HCT116 (cell line): ENCODE results near the gene FHOD1. TPM values are rescaled to one million over a fixed set of nuclear protein-coding genes. Genes with fewer than 3 reads are reported as not detected.

Experiments used
- ATAC-seq: fragments of 200-7000 bp; cut with Tn5 transposase; 2 replicates; pipeline ENCODE4 v1.9.1; 2020; ENCODE audit warnings: mild to moderate bottlenecking, moderate library complexity
- BruUV-seq: library from RNA; stranded (reverse); fragments of 400-500 nt; replicated peaks from 2 replicates; lab custom pipeline; 2021; lab: Mats Ljungman, UMichigan
- CTCF ChIA-PET: fragments of 300-600 bp; sonication (Branson Sonifier 250); formaldehyde crosslinking; loops from one replicate; lab custom pipeline; 2021; ENCODE audit warnings: antibody characterized with exemption; lab: Charles Lee
- POLR2A ChIA-PET: fragments of 300-600, 350-600 bp; sonication (Branson Sonifier 250); formaldehyde crosslinking; loops from one replicate; lab custom pipeline; 2021; ENCODE audit warnings: antibody characterized with exemption; lab: Charles Lee
- RAD21 ChIA-PET, 2 experiments: fragments of 300-600 bp; sonication (Branson Sonifier 250); formaldehyde crosslinking; loops; one replicate each; lab custom pipeline; 2023; ENCODE audit warnings: low total read pairs in 2 of 2; ENCODE audit not compliant: uncharacterized antibody in 2 of 2, unreplicated experiment in 2 of 2, low non-redundant PET in 1 of 2; lab: Charles Lee
- DNase-seq: peaks from one replicate; pipeline ENCODE4 v3.0.0-alpha.2; 2010; ENCODE audit warnings: low read depth, low spot score
- H2AFZ ChIP-seq: fragments of 200-600 bp; shearing (Covaris generic), sonication (generic); 2 replicates; pipeline ENCODE4 v1.6.1; 2017; ENCODE audit warnings: low read depth, mixed run types, mixed read lengths, antibody characterized with exemption, low read length; ENCODE audit not compliant: poor library complexity, severe bottlenecking
- H3K27ac ChIP-seq: 2 replicates; pipeline ENCODE4 v1.5.1; 2012; ENCODE audit warnings: low read depth, low read length
- H3K27me3 ChIP-seq: fragments of 200-600 bp; sonication (generic); 2 replicates; pipeline ENCODE4 v1.6.1; 2016; ENCODE audit warnings: mixed run types, low read length, mixed read lengths; ENCODE audit not compliant: insufficient read depth
- H3K36me3 ChIP-seq, 2 experiments: fragments of 200-500 bp in 1 of 2; fragments of 200-600 bp in 1 of 2; sonication (Bioruptor generic) in 1 of 2; sonication (generic) in 1 of 2; 2 replicates each; pipeline versions ENCODE4 v1.5.1 to v1.6.1; 2014 to 2016; ENCODE audit warnings: low read length in 2 of 2, inconsistent platforms in 1 of 2, mixed read lengths in 1 of 2, mixed run types in 1 of 2; ENCODE audit not compliant: insufficient read depth in 2 of 2, control insufficient read depth in 1 of 2
- H3K4me1 ChIP-seq, 2 experiments: fragments of 200-600 bp in 1 of 2; sonication (generic) in 1 of 2; 2 replicates each; pipeline versions ENCODE4 v1.5.1 to v1.6.1; 2012 to 2017; ENCODE audit warnings: low read length in 2 of 2, inconsistent platforms in 1 of 2, mild to moderate bottlenecking in 1 of 2, mixed read lengths in 1 of 2, mixed run types in 1 of 2, moderate library complexity in 1 of 2; ENCODE audit not compliant: insufficient read depth in 2 of 2, control insufficient read depth in 1 of 2
- H3K4me2 ChIP-seq: fragments of 200-600 bp; sonication (generic); 2 replicates; pipeline ENCODE4 v1.6.1; 2017; ENCODE audit warnings: mixed run types, low read length, mixed read lengths
- H3K4me3 ChIP-seq, 2 experiments: fragments of 200-600 bp in 1 of 2; sonication (generic) in 1 of 2; replicated peaks in 1 of 2; 2 replicates each; pipeline ENCODE4 v1.5.1; 2011 to 2016; ENCODE audit warnings: low read length in 2 of 2, control low read depth in 1 of 2, low read depth in 1 of 2, mild to moderate bottlenecking in 1 of 2, mixed read lengths in 1 of 2, mixed run types in 1 of 2
- H3K79me2 ChIP-seq: fragments of 200-600 bp; sonication (generic); 2 replicates; pipeline ENCODE4 v1.6.1; 2017; ENCODE audit warnings: mild to moderate bottlenecking, mixed run types, low read length, moderate library complexity, mixed read lengths; ENCODE audit not compliant: insufficient read depth
- H3K9ac ChIP-seq: fragments of 200-600 bp; sonication (generic); 2 replicates; pipeline ENCODE4 v1.6.1; 2016; ENCODE audit warnings: low read length, mixed read lengths
- H3K9me2 ChIP-seq: fragments of 200-600 bp; sonication (generic), shearing (Covaris generic); 2 replicates; pipeline ENCODE4 v1.6.1; 2017; ENCODE audit warnings: mixed run types, mild to moderate bottlenecking, moderate library complexity; ENCODE audit not compliant: insufficient read depth
- H3K9me3 ChIP-seq, 2 experiments: fragments of 200-500 bp in 1 of 2; fragments of 200-600 bp in 1 of 2; sonication (Bioruptor generic) in 1 of 2; sonication (generic) in 1 of 2; 2 replicates each; pipeline ENCODE4 v1.6.1; 2014 to 2017; ENCODE audit warnings: low read length in 2 of 2, mixed read lengths in 2 of 2, inconsistent platforms in 1 of 2, low read depth in 1 of 2, mild to moderate bottlenecking in 1 of 2, mixed run types in 1 of 2, moderate library complexity in 1 of 2; ENCODE audit not compliant: control insufficient read depth in 1 of 2, insufficient read depth in 1 of 2
- H4K20me1 ChIP-seq: fragments of 200-600 bp; sonication (generic), shearing (Covaris generic); 2 replicates; pipeline ENCODE4 v1.6.1; 2017; ENCODE audit warnings: mixed run types, mild to moderate bottlenecking, moderate library complexity; ENCODE audit not compliant: insufficient read depth
- CEBPB ChIP-seq: IDR thresholded peaks from 2 replicates; pipeline ENCODE4 v1.6.1; 2012; ENCODE audit warnings: low read depth
- CTCF ChIP-seq, 3 experiments: fragments of 200-600 bp in 1 of 3; sonication (generic) in 1 of 3; IDR thresholded peaks in 2 of 3; conservative IDR thresholded peaks in 1 of 3; 2 replicates each; pipeline ENCODE4 v1.5.1; 2012 to 2017; ENCODE audit warnings: low read depth in 2 of 3, low read length in 2 of 3, antibody characterized with exemption in 1 of 3, borderline replicate concordance in 1 of 3, control low read depth in 1 of 3, mild to moderate bottlenecking in 1 of 3, mixed read lengths in 1 of 3, mixed run types in 1 of 3, moderate library complexity in 1 of 3; ENCODE audit not compliant: insufficient read depth in 1 of 3
- EGR1 ChIP-seq: IDR thresholded peaks from 2 replicates; pipeline ENCODE4 v1.6.1; 2012; ENCODE audit warnings: low read depth
- ELF1 ChIP-seq: IDR thresholded peaks from 2 replicates; pipeline ENCODE4 v1.6.1; 2012; ENCODE audit warnings: low read depth, borderline replicate concordance
- EZH2 ChIP-seq: fragments of 200-600 bp; sonication (generic); IDR thresholded peaks from 2 replicates; pipeline ENCODE4 v1.6.1; 2017; ENCODE audit warnings: antibody characterized with exemption, mixed run types
- FOSL1 ChIP-seq: IDR thresholded peaks from 2 replicates; pipeline ENCODE4 v1.6.1; 2012; ENCODE audit warnings: low read depth
- JUND ChIP-seq: IDR thresholded peaks from 2 replicates; pipeline ENCODE4 v1.6.1; 2012
- RAD21 ChIP-seq: IDR thresholded peaks from 2 replicates; pipeline ENCODE4 v1.6.1; 2012; ENCODE audit warnings: low read depth, mild to moderate bottlenecking
- REST ChIP-seq: IDR thresholded peaks from 2 replicates; pipeline ENCODE4 v1.6.1; 2012; ENCODE audit warnings: low read depth
- intact Hi-C: fragments of 100-400 bp; cut with micrococcal nuclease; formaldehyde crosslinking; loops from 2 replicates; pipeline ENCODE4 v1.10.0; 2022
- total RNA-seq: library from RNA; stranded (reverse); gene quantifications from one replicate; pipeline ENCODE4 v1.2.1, GENCODE V29; 2021; ENCODE audit not compliant: unreplicated experiment
- TF ChIP-seq, protein P1 (sequence below): IDR thresholded peaks from 2 replicates; pipeline ENCODE4 v1.6.1; 2012
- TF ChIP-seq, protein P2 (sequence below): IDR thresholded peaks from 2 replicates; pipeline ENCODE4 v1.6.1; 2012

The FHOD1 gene
- total RNA-seq, 1 experiment from 2014 or later, result 69.2 TPM

- TF ChIP-seq, protein P1, sequence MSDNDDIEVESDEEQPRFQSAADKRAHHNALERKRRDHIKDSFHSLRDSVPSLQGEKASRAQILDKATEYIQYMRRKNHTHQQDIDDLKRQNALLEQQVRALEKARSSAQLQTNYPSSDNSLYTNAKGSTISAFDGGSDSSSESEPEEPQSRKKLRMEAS, result no peak
- no peak for TF ChIP-seq CTCF (IDR thresholded peaks at IDR 0.05 in 2 of 3, conservative IDR thresholded peaks at IDR 0.05 in 1 of 3; ENCODE audit: borderline replicate concordance in 1 of 3, insufficient read depth in 1 of 3, low read depth in 2 of 3, low read length in 2 of 3)
- TF ChIP-seq, all 23 proteins: peak for 0
- intact Hi-C loops, result loop anchor here (1.0 to 5.0 kb wide), 3 partner anchors 79 to 188 kb away; no protein-coding TSS in a partner anchor
- POLR2A ChIA-PET, result interaction anchor here (1.2 kb wide), 1 partner anchor 80 kb away, joined by 3 read pairs; no protein-coding TSS in a partner anchor
Measured at GRCh38 chr16:67259705-67260104, 12.4 kb upstream of the FHOD1 start.

DNA sequence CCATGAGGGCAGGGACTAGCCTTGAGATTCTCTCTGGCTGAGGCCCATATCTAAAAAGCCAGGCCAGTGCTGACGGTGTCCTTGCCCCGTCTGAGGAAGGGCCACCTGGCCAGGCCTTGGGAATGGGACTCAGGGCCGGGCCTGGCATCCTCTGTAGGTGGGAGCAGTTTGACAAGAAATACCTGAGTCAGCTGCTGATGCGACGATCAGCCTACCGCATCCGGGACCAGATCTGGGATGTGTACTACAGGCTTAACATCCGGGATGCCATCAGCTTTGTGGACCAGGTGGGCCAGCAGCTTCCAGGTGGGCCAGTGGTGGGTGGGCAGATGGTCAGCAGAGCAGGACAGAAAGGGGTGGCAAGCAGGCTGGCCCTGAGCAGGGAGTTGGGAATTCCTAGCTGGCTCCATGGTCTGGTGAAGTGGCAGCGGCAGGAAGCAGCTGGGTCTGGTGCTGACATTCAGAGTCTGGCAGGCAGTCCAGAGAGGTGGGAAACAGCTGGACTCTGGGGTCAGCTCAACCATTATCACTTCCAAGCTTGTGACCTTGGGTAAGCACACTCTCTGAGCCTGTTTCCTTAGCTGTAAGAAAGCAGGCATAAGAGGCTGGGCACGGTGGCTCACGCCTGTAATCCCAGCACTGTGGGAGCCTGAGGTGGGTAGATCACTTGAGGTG, 11.0 kb upstream of the FHOD1 start:
- H3K9ac ChIP-seq, result no peak overlapping the region
- H3K9me3 ChIP-seq, result no peaks in the 10 kb centered on the region
- BruUV-seq, result no TSS peak
- ChIA-PET CTCF (no interaction called here), POLR2A (no interaction called here), RAD21 (no interaction called here)
- no peaks in the 10 kb centered on the region for H3K27me3 ChIP-seq
- no peaks in the 10 kb centered on the region; a peak in 1 of 4 replicates for H3K36me3 ChIP-seq
- H3K4me2 ChIP-seq, result no peak overlapping the region
- no peak for DNase-seq
- H3K4me3 ChIP-seq, result no peak overlapping the region
- ATAC-seq, result no peak
- H3K27ac ChIP-seq, result no peak overlapping the region
- H3K79me2 ChIP-seq, result no peaks in the 10 kb centered on the region
- no peak overlapping the region for H2AFZ ChIP-seq
- no peaks in the 10 kb centered on the region for H4K20me1 ChIP-seq
- intact Hi-C loops, result no loop called here
- no peaks in the 10 kb centered on the region for H3K4me1 ChIP-seq
- no peaks in the 10 kb centered on the region for H3K9me2 ChIP-seq
- no peak for TF ChIP-seq JUND
- TF ChIP-seq, protein P2, sequence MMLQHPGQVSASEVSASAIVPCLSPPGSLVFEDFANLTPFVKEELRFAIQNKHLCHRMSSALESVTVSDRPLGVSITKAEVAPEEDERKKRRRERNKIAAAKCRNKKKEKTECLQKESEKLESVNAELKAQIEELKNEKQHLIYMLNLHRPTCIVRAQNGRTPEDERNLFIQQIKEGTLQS, result no peak
- TF ChIP-seq CEBPB, result no peak
- no peak for TF ChIP-seq REST
- TF ChIP-seq FOSL1, result no peak
- no peak for TF ChIP-seq RAD21
- TF ChIP-seq EZH2, result no peak
- TF ChIP-seq EGR1, result no peak
- no peak for TF ChIP-seq ELF1

More at GRCh38 chr16:67259705-67260104, 12.4 kb upstream of the FHOD1 start:
- no TSS peak for BruUV-seq
- ChIA-PET RAD21 (interaction anchor here in 1 of 2 experiments (1.4 kb wide), 1 partner anchor 140 kb away, joined by 5 read pairs; no protein-coding TSS in a partner anchor), CTCF (interaction anchor here (1.5 to 2.0 kb wide), 7 partner anchors 11 to 188 kb away, joined by 5 to 22 read pairs (median 15); partner anchors contain the start of genes FHOD1, PLEKHG4 and SLC9A5)
- H2AFZ ChIP-seq, result no peak overlapping the region
- H3K9me3 ChIP-seq, result no peaks in the 10 kb centered on the region
- H4K20me1 ChIP-seq, result no peaks in the 10 kb centered on the region
- no peaks in the 10 kb centered on the region for H3K27me3 ChIP-seq
- H3K79me2 ChIP-seq, result no peaks in the 10 kb centered on the region
- no peak overlapping the region for H3K9ac ChIP-seq
- no peak overlapping the region for H3K4me2 ChIP-seq
- H3K4me3 ChIP-seq, result no peak overlapping the region
- H3K9me2 ChIP-seq, result no peaks in the 10 kb centered on the region
- ATAC-seq (no peak), DNase-seq (no peak)
- H3K4me1 ChIP-seq, result no peaks in the 10 kb centered on the region
- no peak overlapping the region for H3K27ac ChIP-seq
- H3K36me3 ChIP-seq, result no peaks in the 10 kb centered on the region; a peak in 1 of 4 replicates
